Measurements from ENCODE around the gene NSG2. TPM values are rescaled to one million over a fixed set of nuclear protein-coding genes. Genes with fewer than 3 reads are reported as not detected.

The NSG2 gene
- total and polyA plus RNA-seq, 8 donors = 0.75 to 4.8 (median 1.5) TPM; not detected in 3

DNA sequence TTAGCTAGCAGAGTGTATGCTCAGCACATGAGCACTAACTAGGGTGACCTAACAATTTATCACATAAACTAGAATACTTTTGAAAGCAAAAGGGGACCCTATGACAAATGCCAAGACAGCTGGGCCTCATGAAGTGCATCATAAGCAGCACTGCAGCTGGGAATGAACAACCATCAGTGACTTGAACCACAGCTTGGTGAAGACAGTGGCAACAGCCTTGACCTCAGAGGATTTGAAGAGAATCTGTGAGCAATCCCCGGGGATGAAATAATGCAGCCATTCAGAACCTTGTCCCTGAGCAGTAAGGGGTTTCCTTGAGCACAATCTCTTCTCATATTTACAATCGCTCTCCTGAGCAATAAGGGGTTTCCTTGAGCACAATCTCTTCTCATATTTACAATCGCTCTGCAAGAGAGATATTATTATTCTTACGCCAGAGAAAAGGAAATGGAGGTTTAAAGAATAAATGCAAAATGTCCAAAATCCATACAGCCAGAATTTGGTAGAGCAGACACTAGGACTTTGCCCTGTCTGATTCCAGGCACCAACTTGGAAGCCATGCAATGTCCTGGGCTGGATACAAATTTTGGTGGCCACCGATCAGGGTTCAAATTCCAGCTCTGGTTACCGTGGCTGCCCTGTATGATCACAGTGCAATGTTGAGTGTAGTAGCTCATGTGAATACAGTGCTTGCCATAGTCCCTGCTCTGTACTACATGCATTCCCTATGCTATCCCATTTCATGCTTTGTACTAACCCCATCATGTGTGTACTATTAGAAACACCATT, 846 bp upstream of the NSG2 start:
- no peaks in the 10 kb centered on the region for H3K4me1 ChIP-seq
- H3K4me3 ChIP-seq = no peak overlapping the region
- no peak overlapping the region for H3K27ac ChIP-seq
- 41 to 61% (median 55%) methylated on average over 6 of the region's 6 CpGs for WGBS, 5 donors
- no peaks in the 10 kb centered on the region for H3K36me3 ChIP-seq
- TF ChIP-seq POLR2A (IDR thresholded peaks at IDR 0.05) (no peak), EP300 (IDR thresholded peaks at IDR 0.05) (no peak), POLR2AphosphoS5 (IDR thresholded peaks at IDR 0.05) (no peak)
- TF ChIP-seq, protein P1, sequence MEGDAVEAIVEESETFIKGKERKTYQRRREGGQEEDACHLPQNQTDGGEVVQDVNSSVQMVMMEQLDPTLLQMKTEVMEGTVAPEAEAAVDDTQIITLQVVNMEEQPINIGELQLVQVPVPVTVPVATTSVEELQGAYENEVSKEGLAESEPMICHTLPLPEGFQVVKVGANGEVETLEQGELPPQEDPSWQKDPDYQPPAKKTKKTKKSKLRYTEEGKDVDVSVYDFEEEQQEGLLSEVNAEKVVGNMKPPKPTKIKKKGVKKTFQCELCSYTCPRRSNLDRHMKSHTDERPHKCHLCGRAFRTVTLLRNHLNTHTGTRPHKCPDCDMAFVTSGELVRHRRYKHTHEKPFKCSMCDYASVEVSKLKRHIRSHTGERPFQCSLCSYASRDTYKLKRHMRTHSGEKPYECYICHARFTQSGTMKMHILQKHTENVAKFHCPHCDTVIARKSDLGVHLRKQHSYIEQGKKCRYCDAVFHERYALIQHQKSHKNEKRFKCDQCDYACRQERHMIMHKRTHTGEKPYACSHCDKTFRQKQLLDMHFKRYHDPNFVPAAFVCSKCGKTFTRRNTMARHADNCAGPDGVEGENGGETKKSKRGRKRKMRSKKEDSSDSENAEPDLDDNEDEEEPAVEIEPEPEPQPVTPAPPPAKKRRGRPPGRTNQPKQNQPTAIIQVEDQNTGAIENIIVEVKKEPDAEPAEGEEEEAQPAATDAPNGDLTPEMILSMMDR (IDR thresholded peaks at IDR 0.05) = no peak
- peaks cover 0 to 21% (median 0%) of the 10 kb centered on the region in 3 donors for H3K27me3 ChIP-seq
- no peak for DNase-seq
- no peaks in the 10 kb centered on the region for H3K9me3 ChIP-seq
- intact Hi-C loops (cut with DNase I; ENCODE audit: low total_unique reads) = no loop called here

DNA sequence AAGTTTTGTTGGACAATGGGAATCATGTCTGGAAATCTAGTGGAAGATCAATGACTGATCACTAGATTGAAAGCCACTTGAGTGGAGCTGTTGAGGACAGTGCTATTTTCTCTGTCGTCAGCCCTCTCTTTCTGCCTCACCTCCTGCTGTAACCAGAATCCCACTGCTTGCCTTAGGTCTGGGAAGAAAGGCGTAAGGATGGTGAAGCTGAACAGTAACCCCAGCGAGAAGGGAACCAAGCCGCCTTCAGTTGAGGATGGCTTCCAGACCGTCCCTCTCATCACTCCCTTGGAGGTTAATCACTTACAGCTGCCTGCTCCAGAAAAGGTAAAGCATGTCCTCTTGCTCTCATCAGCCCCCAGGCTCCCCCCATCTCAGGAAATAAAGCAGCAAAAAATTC, 1.1 kb downstream of the NSG2 start:
- no peak for DNase-seq
- Histone ChIP-seq H3K4me3 (no peak overlapping the region), H3K27ac (no peak overlapping the region), H3K9me3 (no peaks in the 10 kb centered on the region), H3K36me3 (no peaks in the 10 kb centered on the region), H3K4me1 (no peaks in the 10 kb centered on the region), H3K27me3 (peaks cover 0 to 25% (median 0%) of the 10 kb centered on the region in 3 donors)
- intact Hi-C loops (cut with DNase I; ENCODE audit: low total_unique reads) = no loop called here
- TF ChIP-seq POLR2A (IDR thresholded peaks at IDR 0.05) = no peak
- TF ChIP-seq, protein P1 (IDR thresholded peaks at IDR 0.05) = no peak
- WGBS, 5 donors = 64 to 76% (median 65%) methylated on average over 5 of the region's 5 CpGs

DNA sequence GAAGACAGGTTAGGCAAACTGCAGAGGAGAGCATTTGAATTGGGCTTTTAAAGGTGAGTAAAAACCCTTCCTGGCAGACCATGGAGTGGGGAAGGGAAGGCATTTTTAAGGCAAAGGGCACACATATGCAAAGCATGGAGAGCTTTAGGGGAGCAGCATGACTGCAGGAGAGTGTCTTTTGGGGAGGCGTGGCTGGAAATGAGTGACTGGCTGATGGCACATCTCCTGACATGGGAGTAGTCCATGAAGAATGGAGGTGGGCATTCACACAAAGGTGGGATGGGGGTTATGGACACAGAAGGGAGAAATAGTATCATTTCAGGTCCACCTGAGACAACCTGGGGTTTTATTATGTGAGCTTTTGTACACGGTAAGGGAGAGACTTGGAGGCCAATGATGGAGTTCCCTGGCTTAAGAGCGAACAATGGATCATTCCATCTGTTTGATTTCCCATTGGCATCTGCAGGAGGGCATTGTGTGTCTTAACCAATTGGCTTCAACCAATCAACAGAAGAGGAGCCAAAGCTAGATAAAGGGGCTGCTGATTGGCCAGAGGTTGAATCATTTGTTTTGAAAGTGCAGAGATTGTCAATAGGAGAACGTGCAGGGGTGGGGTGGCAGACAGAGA, 2.1 kb downstream of the NSG2 start:
- Histone ChIP-seq H3K27me3 (peaks cover 0 to 25% (median 0%) of the 10 kb centered on the region in 3 donors), H3K36me3 (no peaks in the 10 kb centered on the region), H3K4me1 (no peaks in the 10 kb centered on the region), H3K9me3 (no peaks in the 10 kb centered on the region), H3K27ac (no peak overlapping the region), H3K4me3 (no peak overlapping the region)
- TF ChIP-seq, protein P1 (IDR thresholded peaks at IDR 0.05) = no peak
- TF ChIP-seq POLR2AphosphoS5 (IDR thresholded peaks at IDR 0.05) = no peak
- TF ChIP-seq POLR2A (IDR thresholded peaks at IDR 0.05) = no peak
- no peak for TF ChIP-seq EP300 (IDR thresholded peaks at IDR 0.05)
- no peak for DNase-seq
- WGBS, 5 donors = 62 to 73% (median 66%) methylated on average over 4 of the region's 4 CpGs
- intact Hi-C loops (cut with DNase I; ENCODE audit: low total_unique reads) = no loop called here

DNA sequence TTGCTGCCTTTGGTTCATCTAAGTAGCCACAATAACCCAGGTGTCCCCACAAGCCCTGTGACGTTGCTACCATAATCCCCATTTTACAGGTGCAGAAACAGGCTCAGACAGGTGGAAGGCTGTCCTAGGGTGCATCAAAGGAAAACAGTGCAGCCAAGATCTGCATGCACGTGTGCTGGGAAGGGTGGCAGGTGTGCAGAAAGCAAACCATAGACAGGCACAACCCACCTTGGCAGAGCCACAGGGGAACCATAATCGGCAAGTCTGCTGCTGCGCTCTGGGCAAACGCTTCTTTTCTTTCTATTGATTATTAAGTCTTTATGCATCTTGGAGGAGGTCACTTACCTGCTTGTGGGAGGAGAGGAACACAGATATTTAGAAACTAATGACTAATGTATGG, 7.1 kb downstream of the NSG2 start:
- intact Hi-C loops (cut with DNase I; ENCODE audit: low total_unique reads) = loop anchor here (10.0 kb wide), 1 partner anchor 262 kb away; no protein-coding TSS in a partner anchor
- 66 to 74% (median 72%) methylated on average over 5 of the region's 5 CpGs for WGBS, 5 donors

More for the DNA sequence above, 7.1 kb downstream of the NSG2 start:
- DNase-seq = no peak
- no peak for TF ChIP-seq POLR2A (IDR thresholded peaks at IDR 0.05)
- TF ChIP-seq, protein P1 (IDR thresholded peaks at IDR 0.05) = no peak
- TF ChIP-seq POLR2AphosphoS5 (IDR thresholded peaks at IDR 0.05) = no peak
- no peak for TF ChIP-seq EP300 (IDR thresholded peaks at IDR 0.05)
- Histone ChIP-seq H3K36me3 (no peaks in the 10 kb centered on the region), H3K9me3 (no peaks in the 10 kb centered on the region), H3K27me3 (peaks cover 0 to 17% (median 0%) of the 10 kb centered on the region in 3 donors), H3K4me3 (no peak overlapping the region), H3K4me1 (no peaks in the 10 kb centered on the region), H3K27ac (no peak overlapping the region)

All from stomach (tissue), 9 donors.